GM20000 (cell line): ENCODE measurements around the gene FCMR.
"Not testable (repeated sequence)": the region's sequence is repeated elsewhere in the genome, so short reads cannot be mapped to it uniquely, and the experiment has no call there.

Source experiments
- DNase-seq: peaks from one replicate; pipeline ENCODE4 v3.0.0; 2012; ENCODE audit warnings: low spot score
- CTCF ChIP-seq: IDR thresholded peaks from 2 replicates; pipeline ENCODE4 v1.5.1; 2012; ENCODE audit warnings: mild to moderate bottlenecking, control low read depth; ENCODE audit errors: extremely low read depth, missing control alignments

FCMR gene

GRCh38 chr1:206931709-206932108 is 10.0 kb upstream of the FCMR start:
- no peak for DNase-seq
- TF ChIP-seq CTCF = peak; percentile 27

- DNase-seq = peak; percentile 76
- TF ChIP-seq CTCF = no peak
Measured at GRCh38 chr1:206930210-206930798, 8.6 kb upstream of the FCMR start.

GRCh38 chr1:206929524-206929923 is 7.8 kb upstream of the FCMR start:
- no peak for TF ChIP-seq CTCF
- DNase-seq = no peak

DNA sequence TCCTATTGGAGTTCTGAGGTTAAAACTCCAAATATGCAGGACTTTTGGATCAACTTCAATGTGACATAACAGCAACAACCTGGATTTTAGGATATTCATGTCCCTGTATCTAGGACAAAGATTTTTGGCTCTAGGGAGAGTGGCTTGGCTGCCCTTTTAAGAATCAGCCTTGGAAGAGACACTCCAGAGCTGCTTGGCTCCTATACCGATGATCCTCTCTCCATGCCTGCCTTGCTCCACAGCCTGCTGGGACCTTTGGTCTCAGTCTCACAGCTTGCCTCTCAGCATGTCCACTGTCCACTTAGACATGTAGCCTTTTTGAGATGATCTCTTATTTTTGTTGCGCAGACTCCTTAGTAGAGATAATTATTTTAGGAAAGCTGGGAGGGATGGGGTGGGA is 4.5 kb upstream of the FCMR start:
- DNase-seq = no peak
- no peak for TF ChIP-seq CTCF

DNA sequence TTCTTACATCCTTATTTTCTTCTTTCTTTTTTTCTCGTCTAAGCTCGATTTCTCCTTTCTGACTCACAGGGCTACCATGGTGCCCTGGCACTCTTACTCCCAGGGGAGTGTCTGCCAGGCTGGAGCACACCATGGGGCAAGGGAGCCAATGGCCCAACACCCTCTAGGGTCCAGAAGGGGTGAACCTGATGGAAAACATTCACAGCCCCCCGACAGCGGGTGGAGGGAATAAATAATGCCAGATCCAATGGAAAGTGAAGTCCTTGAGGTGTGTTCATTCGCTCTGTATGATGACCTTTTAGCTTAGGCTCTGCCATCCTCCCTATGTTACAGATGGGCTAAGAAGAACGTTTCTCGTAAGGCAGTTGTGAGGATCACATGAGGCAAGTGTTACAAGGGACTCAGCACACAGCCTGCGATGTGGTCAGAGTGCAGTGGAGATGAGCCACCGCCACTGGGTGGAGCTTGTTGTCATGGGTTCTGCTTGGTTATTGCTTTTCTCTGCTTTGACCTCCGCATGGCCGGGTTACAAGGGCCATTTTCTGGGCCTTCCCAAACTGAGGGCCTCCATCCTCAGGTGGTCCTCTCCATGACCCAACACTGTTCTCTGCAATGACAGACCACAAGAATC is 3.5 kb upstream of the FCMR start:
- peak; percentile 77 for DNase-seq

DNA sequence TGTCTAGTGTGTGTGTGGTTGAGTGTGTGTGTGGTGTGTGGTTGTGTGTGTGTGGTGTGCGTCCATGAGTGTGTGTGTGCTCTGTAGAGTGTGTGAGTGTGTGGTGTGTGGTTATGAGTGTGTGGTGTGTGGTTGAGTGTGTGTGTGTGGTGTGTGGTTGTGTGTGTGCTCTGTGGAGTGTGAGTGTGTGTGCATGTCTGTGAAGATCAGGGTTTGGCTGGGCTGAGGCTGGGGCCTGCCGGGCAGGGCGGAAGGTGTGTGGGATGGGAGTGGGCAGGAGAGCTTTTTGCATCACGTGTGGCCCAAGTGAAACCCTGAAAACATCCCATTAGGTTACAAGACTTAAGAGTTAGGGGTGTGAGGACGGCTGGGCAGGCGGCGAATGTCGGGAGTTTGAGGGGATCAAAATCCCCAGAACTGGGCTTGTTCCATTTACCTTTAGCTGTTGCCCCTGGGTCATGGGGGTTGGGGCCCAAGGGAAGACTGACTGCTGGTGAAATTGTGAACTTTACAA is 2.9 kb upstream of the FCMR start:
- DNase-seq = peak; percentile 42
- TF ChIP-seq CTCF = no peak

More for the DNA sequence above, 3.5 kb upstream of the FCMR start:
- TF ChIP-seq CTCF = peak; percentile 35

GRCh38 chr1:206923961-206924557 is 2.3 kb upstream of the FCMR start:
- DNase-seq = not testable (repeated sequence)
